Astrocyte of the cerebellum (primary cell): ENCODE data around the gene SORCS2.
A peak's percentile ranks its signal among the peaks of the same experiment; 100 is the strongest.

Experiments
- DNase-seq: peaks from one replicate; pipeline ENCODE4 v3.0.0-alpha.2; 2011; ENCODE audit warnings: low read depth
- H3K4me3 ChIP-seq: 2 replicates; pipeline ENCODE4 v1.5.1; 2011; ENCODE audit warnings: mild to moderate bottlenecking, low read depth, low read length, moderate library complexity
- in situ Hi-C: cut with HindIII; loops from 2 replicates; pipeline ENCODE4 v1.10.0; 2017; ENCODE audit warnings: low sequenced_read_pairs
- TF ChIP-seq, protein P1 (sequence below): IDR thresholded peaks from 2 replicates; pipeline ENCODE4 v1.5.1; 2012; ENCODE audit warnings: low read length, low read depth, moderate library complexity, mild to moderate bottlenecking; ENCODE audit errors: missing control alignments

SORCS2 gene

GRCh38 chr4:7183161-7183560, 9.2 kb upstream of the SORCS2 start:
- no peak overlapping the region for H3K4me3 ChIP-seq
- TF ChIP-seq, protein P1, sequence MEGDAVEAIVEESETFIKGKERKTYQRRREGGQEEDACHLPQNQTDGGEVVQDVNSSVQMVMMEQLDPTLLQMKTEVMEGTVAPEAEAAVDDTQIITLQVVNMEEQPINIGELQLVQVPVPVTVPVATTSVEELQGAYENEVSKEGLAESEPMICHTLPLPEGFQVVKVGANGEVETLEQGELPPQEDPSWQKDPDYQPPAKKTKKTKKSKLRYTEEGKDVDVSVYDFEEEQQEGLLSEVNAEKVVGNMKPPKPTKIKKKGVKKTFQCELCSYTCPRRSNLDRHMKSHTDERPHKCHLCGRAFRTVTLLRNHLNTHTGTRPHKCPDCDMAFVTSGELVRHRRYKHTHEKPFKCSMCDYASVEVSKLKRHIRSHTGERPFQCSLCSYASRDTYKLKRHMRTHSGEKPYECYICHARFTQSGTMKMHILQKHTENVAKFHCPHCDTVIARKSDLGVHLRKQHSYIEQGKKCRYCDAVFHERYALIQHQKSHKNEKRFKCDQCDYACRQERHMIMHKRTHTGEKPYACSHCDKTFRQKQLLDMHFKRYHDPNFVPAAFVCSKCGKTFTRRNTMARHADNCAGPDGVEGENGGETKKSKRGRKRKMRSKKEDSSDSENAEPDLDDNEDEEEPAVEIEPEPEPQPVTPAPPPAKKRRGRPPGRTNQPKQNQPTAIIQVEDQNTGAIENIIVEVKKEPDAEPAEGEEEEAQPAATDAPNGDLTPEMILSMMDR: no peak
- in situ Hi-C loops: no loop called here
- no peak for DNase-seq

DNA sequence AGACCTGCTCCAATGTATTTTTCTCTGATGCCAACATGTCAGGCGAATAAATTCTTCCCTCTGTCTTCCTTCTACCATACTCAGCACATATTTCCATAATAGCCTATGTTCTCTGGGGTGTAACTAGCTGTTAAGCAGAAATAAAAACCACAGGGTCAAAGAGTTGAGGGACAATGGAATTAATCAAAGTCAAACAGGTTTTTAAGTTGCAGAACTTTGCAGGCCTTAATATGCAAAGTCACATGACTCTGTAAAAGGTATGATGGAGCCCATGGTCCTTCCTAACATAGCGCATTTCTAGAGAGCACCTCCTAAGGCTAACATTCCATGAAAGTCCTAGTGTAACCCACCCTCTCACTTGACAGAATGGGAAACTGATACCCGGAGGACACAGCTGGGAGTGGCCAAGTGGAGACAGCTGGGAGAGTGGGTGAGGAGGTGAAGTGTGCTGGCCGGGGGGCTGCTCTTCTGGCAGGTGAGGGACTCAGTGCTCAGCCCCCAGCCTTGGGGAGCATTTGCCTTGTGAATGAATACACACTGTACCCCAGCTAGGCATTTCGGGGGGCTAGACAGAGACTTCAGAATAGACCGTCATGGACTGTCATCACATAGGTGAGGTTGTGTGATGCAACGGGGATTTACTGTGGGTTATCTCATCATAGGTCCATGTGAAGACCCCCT, 8.4 kb upstream of the SORCS2 start:
- in situ Hi-C loops: no loop called here
- TF ChIP-seq, protein P1: no peak
- no peak for DNase-seq
- H3K4me3 ChIP-seq: no peak overlapping the region

GRCh38 chr4:7185487-7186030, 6.8 kb upstream of the SORCS2 start:
- in situ Hi-C loops: no loop called here
- TF ChIP-seq, protein P1: no peak
- DNase-seq: no peak
- H3K4me3 ChIP-seq: no peak overlapping the region

GRCh38 chr4:7186031-7186430, 6.3 kb upstream of the SORCS2 start:
- TF ChIP-seq, protein P1: peak; percentile 30
- no peak for DNase-seq
- in situ Hi-C loops: no loop called here
- no peak overlapping the region for H3K4me3 ChIP-seq

DNA sequence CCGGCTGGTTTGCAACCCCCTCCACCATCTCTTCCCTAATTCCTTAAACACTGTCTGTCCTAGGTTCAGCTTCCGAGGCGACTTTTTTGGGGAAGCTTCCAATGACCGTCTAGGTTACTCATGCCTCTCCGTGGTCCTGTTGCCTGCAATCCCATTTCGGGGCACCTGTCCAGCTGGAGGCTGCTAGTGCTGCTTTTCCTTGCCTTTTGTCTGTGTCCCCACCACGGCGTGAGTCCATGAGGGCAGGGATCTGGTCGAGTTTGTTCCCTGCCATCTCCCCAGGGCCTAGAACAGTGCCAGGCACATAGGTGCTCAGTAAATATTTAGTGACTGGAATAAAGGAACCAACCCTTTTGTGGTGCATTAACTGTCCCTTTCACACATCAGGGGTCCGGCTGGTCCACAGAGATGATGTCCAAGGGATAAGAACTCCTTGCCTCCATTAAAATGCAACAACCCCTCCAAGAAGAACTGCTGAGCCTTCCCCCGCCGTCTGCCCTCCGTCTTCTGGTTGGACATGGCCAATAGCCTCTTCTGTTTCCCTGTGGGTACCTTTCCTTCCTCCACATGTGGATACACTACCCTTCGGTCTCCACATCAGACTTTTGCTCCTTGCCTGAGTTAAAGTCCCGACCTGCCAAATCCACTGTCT, 5.7 kb upstream of the SORCS2 start:
- in situ Hi-C loops: no loop called here
- DNase-seq: no peak
- no peak overlapping the region for H3K4me3 ChIP-seq
- TF ChIP-seq, protein P1: no peak

DNA sequence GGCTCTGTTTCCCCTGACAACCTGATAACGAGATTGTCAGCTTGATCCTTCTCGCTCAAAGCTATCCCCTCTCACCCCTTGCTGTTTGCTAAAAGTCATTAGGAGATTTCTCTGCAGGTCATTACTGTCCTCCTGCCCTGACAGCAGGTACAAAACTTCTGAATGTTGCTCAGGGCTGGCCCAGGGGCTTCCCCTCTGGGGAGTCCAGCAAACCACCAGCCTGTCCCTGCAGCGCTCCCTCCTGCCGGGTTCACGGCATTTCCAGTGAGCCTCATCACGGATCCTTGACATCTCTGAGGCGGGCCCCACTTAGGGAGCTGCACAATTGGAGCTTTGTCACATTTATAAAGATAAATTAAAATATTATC, 5.2 kb upstream of the SORCS2 start:
- TF ChIP-seq, protein P1: peak; percentile 4
- no peak overlapping the region for H3K4me3 ChIP-seq
- DNase-seq: no peak
- in situ Hi-C loops: no loop called here
